Nephron (organoid): Measurements from ENCODE around the gene IL22RA1.

ENCODE experiments used
- H3K27ac Mint-ChIP-seq, 3 experiments: 2 replicates each; pipeline ENCODE4 v1.8.0; 2020; ENCODE audit warnings: mixed read lengths in 3 of 3, mild to moderate bottlenecking in 2 of 3, moderate library complexity in 1 of 3
- H3K27me3 Mint-ChIP-seq: 2 replicates; pipeline ENCODE4 v1.8.0; 2021; ENCODE audit warnings: low read depth, mild to moderate bottlenecking, moderate library complexity, mixed read lengths
- H3K36me3 Mint-ChIP-seq: 2 replicates; pipeline ENCODE4 v1.8.0; 2020; ENCODE audit warnings: low read depth, mixed read lengths
- H3K4me1 Mint-ChIP-seq: 2 replicates; pipeline ENCODE4 v1.8.0; 2020; ENCODE audit warnings: mixed read lengths
- H3K4me3 Mint-ChIP-seq, 3 experiments: 2 replicates each; pipeline ENCODE4 v1.8.0; 2020; ENCODE audit warnings: mild to moderate bottlenecking in 3 of 3, mixed read lengths in 3 of 3, moderate library complexity in 2 of 3
- H3K9me3 Mint-ChIP-seq: 2 replicates; pipeline ENCODE4 v1.8.0; 2020; ENCODE audit warnings: mixed read lengths
- TF ChIP-seq, protein P1 (sequence below), 3 experiments: fragments of 200-600 bp; sonication (generic); IDR thresholded peaks; one replicate each; pipeline ENCODE4 v1.5.0; 2021; ENCODE audit warnings: antibody characterized with exemption in 3 of 3; ENCODE audit not compliant: unreplicated experiment in 3 of 3

Gene IL22RA1

DNA sequence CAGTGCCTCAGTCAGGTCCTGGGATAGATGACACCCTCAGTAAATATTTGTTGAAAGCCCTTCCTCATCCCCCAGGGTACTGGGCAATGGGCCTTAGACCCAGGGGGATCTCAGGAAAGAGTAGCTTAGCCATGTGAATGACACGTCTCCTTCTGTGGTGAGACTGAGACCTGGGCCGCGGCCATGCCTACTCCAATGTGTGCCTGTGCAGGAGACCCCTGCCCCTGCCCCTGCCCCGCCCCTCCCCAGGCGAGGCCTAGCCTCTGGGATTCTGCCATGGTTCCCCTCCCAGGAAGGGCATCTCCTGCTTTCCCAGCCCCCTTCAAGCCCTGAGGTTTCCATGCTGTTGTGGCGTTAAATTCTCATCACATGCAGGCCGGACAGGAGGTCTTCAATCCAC lies 38.1 kb downstream of the IL22RA1 start:
- no peaks in the 10 kb centered on the region for H3K9me3 Mint-ChIP-seq
- H3K27ac Mint-ChIP-seq: peak overlapping the region; percentile 67 to 96 (median 79)
- H3K4me3 Mint-ChIP-seq: peak overlapping the region in 1 of 3 experiments; percentile 32
- TF ChIP-seq, protein P1, sequence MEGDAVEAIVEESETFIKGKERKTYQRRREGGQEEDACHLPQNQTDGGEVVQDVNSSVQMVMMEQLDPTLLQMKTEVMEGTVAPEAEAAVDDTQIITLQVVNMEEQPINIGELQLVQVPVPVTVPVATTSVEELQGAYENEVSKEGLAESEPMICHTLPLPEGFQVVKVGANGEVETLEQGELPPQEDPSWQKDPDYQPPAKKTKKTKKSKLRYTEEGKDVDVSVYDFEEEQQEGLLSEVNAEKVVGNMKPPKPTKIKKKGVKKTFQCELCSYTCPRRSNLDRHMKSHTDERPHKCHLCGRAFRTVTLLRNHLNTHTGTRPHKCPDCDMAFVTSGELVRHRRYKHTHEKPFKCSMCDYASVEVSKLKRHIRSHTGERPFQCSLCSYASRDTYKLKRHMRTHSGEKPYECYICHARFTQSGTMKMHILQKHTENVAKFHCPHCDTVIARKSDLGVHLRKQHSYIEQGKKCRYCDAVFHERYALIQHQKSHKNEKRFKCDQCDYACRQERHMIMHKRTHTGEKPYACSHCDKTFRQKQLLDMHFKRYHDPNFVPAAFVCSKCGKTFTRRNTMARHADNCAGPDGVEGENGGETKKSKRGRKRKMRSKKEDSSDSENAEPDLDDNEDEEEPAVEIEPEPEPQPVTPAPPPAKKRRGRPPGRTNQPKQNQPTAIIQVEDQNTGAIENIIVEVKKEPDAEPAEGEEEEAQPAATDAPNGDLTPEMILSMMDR (IDR thresholded peaks at IDR 0.05; ENCODE audit: unreplicated experiment in 3 of 3): no peak
- no peaks in the 10 kb centered on the region for H3K36me3 Mint-ChIP-seq
- H3K27me3 Mint-ChIP-seq: no peaks in the 10 kb centered on the region
- peaks cover 57% of the 10 kb centered on the region for H3K4me1 Mint-ChIP-seq

DNA sequence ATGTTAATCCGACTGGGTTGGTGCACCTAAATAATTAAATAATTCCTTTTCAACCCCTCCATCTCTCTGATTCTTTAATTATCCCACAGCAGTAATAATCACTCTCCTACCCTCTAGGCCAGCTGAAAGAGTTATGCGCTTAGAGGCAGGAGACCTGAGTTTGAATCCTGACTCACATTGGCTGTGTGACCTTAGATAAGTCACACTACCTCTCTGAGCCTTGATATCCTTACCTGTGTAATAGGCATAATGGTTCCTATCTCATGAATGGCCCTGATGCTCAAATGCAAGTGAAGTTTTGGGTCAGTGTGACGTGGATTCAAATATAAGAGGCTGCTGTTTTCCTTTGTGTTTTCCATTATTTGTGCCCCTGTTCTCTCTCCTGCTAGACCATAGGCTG lies 39.1 kb downstream of the IL22RA1 start:
- Mint-ChIP-seq H3K4me1 (peaks cover 59% of the 10 kb centered on the region), H3K27ac (peak overlapping the region; percentile 97 to 100 (median 98)), H3K36me3 (no peaks in the 10 kb centered on the region), H3K4me3 (no peak overlapping the region), H3K9me3 (no peaks in the 10 kb centered on the region), H3K27me3 (no peaks in the 10 kb centered on the region)
- TF ChIP-seq, protein P1 (IDR thresholded peaks at IDR 0.05; ENCODE audit: unreplicated experiment in 3 of 3): no peak

DNA sequence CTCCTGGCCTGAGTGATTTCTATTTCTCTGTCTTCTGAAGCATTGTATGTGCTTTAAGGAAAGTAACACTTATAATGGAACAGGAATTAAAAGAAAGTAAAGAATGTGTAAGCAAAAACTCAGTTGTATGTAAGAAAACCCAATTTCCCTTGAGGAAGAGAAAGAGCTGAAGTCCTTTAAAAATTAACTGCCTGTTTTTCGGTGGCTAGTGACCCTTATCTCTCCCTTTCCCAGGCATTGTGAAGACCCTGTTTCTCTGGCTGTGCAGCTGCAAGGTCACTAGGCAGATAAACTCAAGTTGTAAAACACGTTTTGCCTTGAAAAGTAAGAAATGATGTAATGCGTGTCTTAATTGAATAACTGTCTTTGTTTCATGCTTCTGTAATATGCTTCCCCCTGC lies 39.5 kb downstream of the IL22RA1 start:
- TF ChIP-seq, protein P1 (IDR thresholded peaks at IDR 0.05; ENCODE audit: unreplicated experiment in 3 of 3): no peak
- H3K27ac Mint-ChIP-seq: peak overlapping the region; percentile 97 to 100 (median 98)
- H3K4me3 Mint-ChIP-seq: peak overlapping the region in 2 of 3 experiments; percentile 2 to 47
- no peaks in the 10 kb centered on the region for H3K27me3 Mint-ChIP-seq
- no peaks in the 10 kb centered on the region for H3K9me3 Mint-ChIP-seq
- H3K4me1 Mint-ChIP-seq: peaks cover 60% of the 10 kb centered on the region
- H3K36me3 Mint-ChIP-seq: no peaks in the 10 kb centered on the region

DNA sequence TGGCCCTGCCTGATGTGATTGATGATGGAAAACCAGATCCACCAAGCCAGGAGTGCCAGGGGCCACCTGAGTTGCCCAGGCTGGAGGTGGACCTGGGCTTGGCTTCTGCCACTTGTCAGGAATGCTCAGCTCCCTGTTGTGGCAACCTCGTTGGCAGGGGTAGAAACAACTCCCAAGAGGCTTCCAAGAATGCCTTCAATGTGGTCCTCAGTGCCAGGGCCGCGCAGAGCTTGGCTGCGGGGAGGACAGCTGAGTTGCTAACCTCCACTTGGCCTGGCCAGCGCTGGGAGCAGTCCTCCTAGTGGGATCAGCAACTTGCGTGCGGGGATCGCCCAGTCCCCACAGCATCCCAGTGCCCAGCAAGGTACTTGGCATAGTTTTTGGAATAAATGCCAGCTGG lies 40.0 kb downstream of the IL22RA1 start:
- H3K4me1 Mint-ChIP-seq: peaks cover 60% of the 10 kb centered on the region
- no peak overlapping the region for H3K4me3 Mint-ChIP-seq
- TF ChIP-seq, protein P1 (IDR thresholded peaks at IDR 0.05; ENCODE audit: unreplicated experiment in 3 of 3): no peak
- peak overlapping the region; percentile 97 to 100 (median 98) for H3K27ac Mint-ChIP-seq
- no peaks in the 10 kb centered on the region for H3K9me3 Mint-ChIP-seq
- no peaks in the 10 kb centered on the region for H3K36me3 Mint-ChIP-seq
- no peaks in the 10 kb centered on the region for H3K27me3 Mint-ChIP-seq

DNA sequence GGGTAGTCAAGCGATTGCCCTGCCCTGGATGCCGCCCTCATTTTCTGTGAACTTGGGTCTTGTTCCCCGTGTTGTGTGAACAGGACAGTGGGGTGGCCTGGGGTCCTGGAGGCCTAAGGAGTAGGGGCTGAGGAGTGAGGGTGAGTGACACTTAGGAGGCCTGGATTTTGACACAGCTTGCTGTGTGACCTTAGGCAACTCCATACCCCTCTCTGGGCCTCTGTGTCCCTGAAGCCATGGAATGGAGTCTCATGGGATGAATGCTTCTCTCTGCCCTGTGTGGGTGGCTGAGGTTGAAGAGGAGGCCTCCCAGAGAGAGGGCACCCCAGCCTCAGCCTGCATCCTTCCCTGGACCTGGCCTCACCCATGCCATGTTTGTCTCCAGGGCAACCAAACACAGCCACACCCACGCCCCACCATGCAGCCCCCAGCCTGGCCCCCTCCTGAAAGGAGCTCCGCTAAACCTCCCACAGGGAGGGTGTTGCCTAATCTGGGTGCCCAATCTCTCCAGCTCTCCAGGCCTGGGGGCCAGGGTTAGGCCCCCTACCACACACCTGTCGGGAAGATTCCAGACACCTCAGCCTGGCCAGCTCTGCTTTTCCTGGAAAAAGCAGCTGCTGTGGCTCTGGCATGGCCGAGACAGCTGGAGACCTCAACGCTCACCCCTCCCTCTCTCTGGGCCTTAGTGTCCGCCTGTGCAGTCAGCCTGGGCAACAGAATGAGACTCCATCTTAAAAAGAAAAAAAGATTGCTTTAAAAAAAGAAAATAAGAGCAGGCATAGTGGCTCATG lies 40.9 kb downstream of the IL22RA1 start:
- Mint-ChIP-seq H3K27me3 (no peaks in the 10 kb centered on the region), H3K9me3 (no peaks in the 10 kb centered on the region), H3K36me3 (no peaks in the 10 kb centered on the region), H3K27ac (peak overlapping the region; percentile 95 to 98 (median 97)), H3K4me1 (peaks cover 56% of the 10 kb centered on the region), H3K4me3 (peak overlapping the region; percentile 31 to 51 (median 37))
- TF ChIP-seq, protein P1 (IDR thresholded peaks at IDR 0.05; ENCODE audit: unreplicated experiment in 3 of 3): no peak
